ENCODE data around the gene PRKAA2.
A peak's percentile ranks its signal among the peaks of the same experiment; 100 is the strongest.

PRKAA2 gene

DNA sequence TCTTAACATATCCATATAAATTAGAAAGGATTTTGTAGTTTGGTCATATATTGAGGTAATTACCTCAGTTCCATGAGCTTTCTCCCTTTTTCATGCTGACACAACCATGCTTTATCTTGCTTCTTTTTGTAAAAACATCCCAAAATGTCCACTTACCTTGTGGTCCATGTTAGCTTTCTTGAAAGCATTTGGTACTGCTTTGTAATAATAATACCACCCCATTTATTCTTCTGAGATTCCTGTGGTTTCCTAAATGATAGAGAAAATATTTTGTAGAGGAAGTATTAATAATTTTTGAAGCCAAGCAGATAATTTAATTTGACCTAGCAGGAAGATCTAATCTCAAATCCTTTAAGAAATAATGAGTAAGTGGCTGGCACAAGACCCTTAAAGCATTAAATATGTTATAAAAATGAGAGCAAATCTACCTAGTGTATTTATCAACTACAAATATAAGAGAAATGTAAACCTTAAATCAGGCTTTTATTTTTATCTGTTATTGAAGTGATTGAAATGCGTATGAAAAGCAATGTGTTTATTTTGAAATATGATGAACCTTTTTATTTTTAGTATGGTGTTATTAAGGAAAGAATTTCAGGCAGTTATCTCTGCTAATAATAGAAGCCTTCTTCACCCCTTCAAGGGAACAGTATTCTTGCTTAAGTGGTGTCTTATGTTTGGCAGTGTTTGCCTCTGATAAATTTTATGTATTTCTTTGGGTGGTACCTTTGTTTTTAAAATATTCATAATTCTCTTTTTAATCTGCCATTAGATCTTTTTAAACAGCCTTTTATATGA, 9.2 kb downstream of the PRKAA2 start:
- DNase-seq (ENCODE audit: low read depth, low spot score): no peak

DNA sequence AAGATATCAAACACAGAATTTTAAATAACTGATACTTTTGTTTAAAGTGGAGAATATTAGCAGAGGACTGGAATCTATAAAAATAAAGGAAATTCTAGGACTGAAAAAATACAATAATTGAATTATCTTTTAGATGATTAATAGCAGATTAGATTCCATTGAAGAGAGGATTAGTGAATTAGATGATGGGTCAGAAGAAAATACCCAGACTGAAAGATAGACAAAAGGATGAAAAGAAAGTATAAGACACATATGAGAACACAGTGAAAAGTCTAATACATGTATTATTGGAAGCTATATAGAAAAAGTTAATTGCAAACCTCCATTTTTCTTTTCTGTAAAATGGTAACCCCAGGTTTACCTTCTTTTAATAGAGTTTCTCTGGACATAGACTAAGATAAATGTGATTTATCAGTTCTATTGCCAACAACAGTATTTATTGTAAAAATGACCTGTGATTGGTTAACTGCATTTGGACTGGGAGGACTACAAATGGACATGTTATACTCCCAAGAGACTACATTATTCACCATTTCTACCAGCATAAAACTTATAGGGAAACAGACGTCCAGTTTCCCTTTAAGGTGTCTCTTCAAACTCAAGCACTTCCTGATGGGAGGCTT, 11.0 kb downstream of the PRKAA2 start:
- no peak for DNase-seq (ENCODE audit: low read depth, low spot score)

DNA sequence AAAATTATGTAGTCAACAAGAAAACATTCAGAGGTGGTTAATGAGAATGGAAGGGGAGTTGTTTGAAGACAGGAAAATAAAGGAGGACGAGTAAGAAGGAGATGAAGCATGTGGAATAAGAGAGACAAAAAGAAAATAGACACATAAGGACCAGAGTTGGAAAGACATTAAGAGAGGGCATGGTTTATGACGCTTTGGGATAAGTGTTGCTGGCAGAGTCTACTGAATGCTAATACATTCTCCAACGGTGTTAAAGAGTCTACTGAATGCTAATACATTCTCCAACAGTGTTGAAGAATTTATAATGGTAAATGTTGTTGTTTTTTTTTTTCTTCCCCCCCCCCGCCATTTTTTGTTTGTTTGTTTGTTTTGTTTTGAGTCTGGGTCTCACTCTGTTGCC, 13.1 kb downstream of the PRKAA2 start:
- DNase-seq (ENCODE audit: low read depth, low spot score): no peak

DNA sequence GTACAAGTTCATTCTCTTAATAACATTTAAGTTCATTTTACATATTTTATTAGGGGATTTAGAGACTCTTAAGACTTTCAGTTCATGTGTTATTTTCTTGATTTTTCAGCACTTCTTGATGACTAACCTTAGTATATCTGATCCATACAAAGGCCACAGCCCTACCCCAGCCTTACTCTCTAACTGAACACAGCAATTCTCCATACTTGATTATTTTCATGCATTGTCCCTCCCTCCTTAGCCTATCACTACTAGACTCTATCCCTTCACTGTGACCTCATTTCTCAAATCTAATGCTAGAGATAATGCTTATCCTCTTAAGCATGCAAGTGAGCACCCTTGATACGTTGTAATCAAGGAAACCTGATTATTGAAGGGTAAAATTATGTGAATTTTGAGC, 15.2 kb downstream of the PRKAA2 start:
- DNase-seq (ENCODE audit: low read depth, low spot score): no peak

DNA sequence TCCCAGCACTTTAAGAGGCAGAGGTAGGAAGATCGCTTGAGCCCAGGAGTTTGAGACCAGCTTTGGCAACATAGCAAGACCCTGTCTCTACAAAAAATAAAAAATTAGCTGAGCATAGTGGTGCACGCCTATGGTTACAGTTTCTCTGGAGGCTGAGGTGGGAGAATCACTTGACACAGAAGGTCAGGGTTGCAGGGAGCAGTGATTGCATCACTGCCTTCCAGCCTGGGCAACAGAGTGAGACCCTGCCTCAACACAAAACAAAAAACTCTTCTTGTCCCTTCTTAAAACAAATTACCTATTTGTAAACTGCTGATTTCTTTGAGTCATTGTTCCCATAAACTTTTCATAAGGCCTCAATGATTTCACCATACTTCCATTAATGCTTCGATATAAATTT, 18.7 kb downstream of the PRKAA2 start:
- DNase-seq (ENCODE audit: low read depth, low spot score): no peak

DNA sequence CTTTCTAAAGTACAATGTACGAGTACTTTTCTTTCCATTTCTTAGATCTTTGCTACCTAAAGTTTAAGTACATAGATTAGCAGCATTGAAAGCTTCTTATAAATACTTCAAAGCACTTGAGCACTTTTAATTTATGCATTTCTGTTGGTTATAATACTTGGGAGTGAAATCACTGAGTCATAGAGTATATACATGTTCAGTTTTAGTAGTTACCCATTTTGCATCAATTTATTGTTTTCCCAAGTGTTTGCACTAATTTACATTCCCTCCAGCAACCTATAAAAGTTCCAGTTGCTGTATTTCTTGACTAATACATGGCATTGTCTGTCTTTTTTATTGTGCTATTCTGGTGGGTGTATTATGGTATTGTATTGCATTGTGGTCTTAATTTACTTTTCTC, 20.3 kb downstream of the PRKAA2 start:
- no peak for DNase-seq (ENCODE audit: low read depth, low spot score)

DNA sequence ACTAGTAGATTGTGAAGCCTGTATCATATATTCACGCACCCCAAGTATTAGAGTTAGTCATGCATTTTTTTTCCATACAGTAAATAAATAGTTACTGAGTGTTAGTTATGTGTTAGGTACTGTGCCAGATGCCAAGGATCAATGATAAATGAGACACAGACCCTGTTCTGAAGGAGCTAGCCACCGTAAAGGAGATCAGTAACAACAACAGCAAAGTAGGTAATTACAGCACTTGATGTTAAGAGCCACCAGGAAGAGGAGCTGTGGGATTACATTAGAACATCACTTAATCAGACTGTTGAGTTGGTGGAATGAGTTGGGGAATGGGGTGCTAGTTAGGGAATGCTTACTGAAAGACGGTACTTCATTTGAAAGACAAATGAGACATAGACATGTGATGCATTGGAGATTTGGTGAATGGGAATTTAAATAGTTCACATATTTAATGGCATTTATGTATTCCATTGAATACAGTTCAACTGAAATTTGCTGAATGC, 21.0 kb downstream of the PRKAA2 start:
- DNase-seq (ENCODE audit: low read depth, low spot score): no peak

DNA sequence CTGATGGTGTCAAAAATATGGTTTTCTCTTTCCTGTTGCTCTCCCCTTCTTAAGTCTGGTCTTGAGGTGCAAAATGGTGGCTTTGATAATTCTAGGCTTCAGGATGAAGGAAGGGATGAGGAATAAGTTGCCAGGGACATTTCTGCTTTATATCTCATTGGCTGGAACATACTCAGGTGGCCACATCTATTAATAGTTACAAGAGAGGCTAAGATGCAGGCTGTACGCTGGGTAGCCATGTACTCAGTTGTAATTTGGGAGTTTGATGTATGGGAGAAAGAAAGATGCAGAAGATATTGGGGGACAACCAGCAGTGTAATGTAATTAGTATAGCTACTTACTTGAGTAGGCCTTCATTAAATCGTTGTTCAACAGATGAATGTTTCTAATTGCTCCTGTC, 25.2 kb downstream of the PRKAA2 start:
- no peak for DNase-seq (ENCODE audit: low read depth, low spot score)

DNA sequence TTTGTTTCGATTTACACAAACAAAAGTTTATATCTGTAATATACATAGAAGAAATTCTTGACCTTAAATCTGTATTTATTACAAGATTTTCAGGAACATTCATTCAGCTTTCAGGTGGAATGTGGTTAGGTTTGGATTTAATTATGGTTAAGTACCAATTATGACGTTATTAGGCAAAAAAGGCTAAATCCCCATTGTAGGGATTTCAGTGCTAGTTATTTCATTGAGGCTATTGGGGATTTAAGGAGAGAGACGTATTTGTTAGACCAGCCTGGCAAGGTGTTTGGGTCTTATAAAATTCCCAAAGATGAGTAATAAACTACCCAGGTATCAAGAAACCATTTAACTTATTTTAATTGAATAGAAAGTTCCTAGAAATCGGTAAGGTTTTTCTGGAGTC, 26.0 kb downstream of the PRKAA2 start:
- DNase-seq (ENCODE audit: low read depth, low spot score): no peak

DNA sequence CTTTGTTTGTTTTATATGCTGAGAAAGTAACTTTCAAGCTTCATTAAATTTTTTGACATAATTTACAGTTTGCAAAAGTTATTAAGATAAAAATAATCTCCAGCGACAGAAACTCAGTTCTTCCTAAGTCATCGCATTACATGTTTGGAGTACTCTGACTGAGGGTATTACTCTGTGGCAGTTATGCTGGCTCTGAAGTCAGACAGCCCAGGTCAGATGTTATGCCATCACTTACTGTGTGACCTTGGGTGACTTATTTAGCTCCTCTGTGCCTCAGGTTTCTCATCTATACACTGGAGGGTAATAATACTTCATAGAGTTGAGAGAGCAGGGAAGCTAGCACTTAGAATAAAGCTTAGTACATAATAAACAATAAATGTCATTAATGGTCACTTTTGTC, 26.4 kb downstream of the PRKAA2 start:
- no peak for DNase-seq (ENCODE audit: low read depth, low spot score)

DNA sequence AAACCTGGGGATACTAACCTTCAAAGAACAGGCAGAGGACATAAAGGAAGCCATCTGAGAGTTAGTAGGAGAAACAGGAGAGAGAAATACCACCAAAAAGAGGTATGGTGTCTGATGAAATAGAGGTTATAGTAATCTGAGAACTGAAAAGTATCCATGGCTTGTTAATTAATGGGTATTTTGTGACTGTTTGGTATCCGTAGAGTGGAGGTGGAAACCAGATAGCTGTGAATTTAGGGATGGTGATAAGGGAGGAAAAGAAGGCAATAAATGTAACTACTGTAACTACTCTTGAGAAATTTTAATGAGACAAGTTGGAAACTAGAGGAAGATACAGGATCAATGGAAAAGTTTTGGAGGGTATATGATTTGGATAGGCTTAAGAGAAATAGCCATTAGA, 27.5 kb downstream of the PRKAA2 start:
- no peak for DNase-seq (ENCODE audit: low read depth, low spot score)

DNA sequence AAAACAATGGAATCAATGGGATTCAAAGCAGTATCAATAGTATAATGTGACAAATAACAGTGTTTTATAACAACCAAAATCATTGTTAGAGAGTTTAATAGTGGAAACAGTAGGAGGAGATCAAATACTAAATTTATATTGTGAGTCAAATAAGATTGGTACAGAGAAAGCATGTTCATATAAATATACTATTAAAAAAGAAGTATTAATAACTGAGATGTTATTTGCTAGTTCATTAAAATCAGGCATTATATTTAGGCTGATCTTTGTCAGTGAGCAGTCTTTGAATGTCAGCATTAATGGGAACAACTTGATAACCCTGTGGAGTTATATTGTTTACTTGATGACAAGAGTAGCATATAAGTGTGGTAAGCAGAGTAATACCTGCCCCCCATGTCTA, 30.6 kb downstream of the PRKAA2 start:
- no peak for DNase-seq (ENCODE audit: low read depth, low spot score)

DNA sequence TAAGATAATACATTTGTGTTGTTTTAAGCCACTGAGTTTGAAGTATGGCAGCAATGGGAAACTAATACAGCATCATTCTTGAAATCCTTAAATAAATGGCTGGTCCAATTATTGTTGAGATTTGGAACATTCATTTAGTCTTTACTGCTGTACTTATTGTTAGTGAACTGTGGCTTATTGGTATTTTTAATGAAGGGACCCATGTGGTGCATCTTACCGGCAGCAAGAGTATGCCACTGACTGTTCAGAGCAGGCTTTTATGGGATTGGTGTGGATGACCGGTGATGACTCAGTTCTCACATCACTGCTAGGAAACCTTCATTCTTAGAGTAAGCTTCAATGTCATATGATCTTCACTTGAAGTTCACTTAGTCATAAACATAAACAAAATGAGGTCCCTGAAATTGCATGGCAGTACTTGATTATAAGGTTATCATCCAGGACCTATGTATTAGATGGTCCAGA, 31.5 kb downstream of the PRKAA2 start:
- DNase-seq (ENCODE audit: low read depth, low spot score): peak; percentile 68

DNA sequence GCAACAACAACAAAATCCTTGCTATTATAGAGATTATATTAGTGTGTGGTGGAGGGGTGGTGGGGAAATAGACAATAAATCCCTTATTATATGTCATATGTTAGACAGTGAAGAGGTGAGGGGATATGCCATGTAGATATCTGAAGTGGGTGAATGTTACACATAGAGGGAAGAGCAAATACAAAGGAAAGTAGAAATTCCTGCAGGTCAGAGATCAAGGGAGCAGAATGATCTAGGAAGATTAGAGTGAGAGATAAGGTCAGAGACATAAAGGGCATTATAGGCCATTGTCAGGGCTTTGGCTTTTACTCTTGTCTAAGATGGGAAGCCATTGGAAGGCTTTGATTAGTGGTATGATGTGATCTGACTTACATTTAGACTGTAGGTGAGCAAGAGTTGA, 38.5 kb downstream of the PRKAA2 start:
- no peak for DNase-seq (ENCODE audit: low read depth, low spot score)

DNA sequence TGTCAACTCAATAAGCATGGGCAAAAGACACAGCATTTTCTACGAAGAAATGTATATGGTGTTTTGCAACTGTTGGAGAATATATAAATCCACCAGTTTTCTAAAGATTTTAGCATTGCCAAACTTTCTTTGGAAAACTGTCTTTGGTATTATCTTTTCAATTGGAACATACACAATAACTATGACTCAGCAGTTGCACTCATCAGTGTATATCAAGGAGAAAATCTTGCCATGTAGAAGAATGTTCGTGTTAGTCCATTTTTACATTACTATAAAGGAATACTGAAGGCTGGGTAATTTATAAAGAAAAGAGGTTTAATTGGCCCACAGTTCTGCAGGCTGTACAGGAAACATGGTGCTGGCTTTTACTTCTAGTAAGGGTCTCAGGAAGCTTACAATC, 41.1 kb downstream of the PRKAA2 start:
- peak; percentile 4 for DNase-seq (ENCODE audit: low read depth, low spot score)

DNA sequence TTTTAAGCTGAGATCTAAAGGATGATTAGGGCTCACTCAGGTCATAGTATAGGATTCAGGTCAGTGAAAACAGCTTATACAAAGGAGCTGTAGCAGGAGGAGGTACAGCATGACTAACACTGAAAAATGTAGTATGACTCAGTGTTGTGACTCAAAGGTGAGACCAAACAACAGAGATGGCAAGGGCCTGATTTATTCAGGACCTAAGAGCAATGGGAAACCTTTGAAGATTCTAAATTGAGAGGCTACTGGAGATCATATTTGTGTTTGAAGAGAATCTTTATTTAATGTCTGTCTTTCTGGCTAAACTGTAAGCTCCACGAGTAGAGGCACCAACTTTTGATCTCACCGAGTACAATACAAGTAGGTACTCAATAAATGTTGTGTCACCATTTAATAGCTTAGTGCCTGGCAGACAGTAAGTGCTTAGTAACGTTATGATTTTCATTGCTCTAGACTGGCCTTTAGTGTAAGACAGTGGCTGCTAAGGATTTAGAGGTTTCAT, 43.5 kb downstream of the PRKAA2 start:
- DNase-seq (ENCODE audit: low read depth, low spot score): peak; percentile 85

DNA sequence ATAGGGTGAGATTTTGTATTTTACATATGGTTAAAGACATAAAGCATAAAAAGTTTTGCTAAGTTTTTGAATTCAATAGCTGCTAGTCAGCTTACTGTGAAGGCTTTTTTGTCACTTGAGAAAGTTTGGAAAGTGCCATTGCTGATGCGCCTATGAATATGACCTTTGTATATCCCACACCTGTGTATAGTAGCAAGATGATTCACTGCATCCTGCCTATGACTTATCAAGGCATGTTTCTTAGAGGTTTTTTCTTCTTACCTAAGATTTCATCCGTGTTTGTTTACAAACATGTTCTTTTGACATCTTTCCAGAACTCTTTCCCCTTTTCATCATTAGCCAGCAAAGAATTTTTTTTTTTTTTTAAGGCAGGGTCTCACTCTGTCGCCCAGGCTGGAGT, 51.5 kb downstream of the PRKAA2 start:
- no peak for DNase-seq (ENCODE audit: low read depth, low spot score)

DNA sequence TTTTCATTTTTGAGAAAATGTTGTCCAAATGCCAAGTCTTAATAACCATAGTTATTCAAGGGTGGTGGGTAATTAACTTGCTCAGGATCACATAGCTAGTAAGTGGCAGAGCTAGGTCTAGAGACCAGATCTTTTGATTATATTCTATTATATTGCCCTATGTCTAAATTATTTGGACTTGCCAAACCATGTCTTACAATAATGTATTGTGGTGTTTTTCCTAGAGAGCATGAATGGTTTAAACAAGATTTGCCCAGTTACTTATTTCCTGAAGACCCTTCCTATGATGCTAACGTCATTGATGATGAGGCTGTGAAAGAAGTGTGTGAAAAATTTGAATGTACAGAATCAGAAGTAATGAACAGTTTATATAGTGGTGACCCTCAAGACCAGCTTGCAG, 58.6 kb downstream of the PRKAA2 start:
- no peak for DNase-seq (ENCODE audit: low read depth, low spot score)

DNA sequence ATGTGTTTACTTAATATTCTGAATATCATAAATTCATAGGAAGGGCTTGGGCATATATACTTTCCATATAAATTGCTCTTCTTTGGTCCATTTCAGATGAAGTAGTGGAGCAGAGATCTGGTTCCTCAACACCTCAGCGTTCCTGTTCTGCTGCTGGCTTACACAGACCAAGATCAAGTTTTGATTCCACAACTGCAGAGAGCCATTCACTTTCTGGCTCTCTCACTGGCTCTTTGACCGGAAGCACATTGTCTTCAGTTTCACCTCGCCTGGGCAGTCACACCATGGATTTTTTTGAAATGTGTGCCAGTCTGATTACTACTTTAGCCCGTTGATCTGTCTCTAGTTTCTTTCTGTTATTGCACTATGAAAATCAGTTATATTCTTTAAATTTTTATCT, 62.3 kb downstream of the PRKAA2 start:
- no peak for DNase-seq (ENCODE audit: low read depth, low spot score)

DNA sequence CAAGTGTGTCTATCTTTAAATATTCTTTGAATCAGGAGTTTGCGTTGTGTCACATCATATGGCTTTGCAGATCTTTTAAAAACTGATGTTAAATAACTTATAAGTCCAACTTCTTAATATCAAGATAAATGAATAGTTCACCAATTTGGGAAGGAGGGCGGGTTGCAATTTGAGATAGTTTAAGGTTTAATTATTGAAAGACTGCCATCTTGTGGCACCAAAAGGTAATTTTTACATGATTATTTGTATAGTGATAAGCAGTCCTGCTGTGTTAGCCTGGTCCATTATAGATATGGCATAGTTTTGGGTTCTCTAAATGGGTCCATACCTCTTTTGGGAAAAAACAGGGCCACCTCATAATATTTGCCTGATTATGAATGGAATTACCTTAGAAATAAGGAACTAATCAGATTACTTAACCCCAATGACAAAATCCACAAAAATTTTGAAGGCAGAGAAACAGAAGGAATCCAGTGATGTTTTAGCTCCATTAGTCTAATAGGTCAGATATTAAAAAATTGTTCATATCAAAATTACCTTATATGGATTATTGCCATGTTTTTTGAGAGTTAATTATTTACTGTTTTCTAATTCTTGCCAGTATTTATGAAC, 64.3 kb downstream of the PRKAA2 start:
- DNase-seq (ENCODE audit: low read depth, low spot score): peak; percentile 70

DNA sequence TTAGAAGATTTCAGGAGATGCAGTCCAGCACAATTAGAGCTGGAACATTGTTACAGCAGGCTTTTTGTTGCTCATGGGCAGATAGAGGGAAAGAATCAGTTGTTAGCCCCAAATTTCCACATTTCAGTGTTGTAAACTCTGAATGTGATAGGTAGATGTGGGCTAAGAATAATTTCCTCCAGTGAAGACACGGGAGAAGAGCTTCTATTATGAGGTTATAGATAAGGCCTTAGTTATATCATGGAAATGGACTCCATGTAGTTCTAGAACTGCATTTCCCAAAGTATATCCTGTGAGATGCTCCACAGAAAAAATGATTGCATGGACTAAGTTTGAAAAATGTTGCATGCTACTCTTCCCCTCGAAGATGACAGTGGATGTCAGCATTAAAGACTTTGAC, 64.9 kb downstream of the PRKAA2 start:
- DNase-seq (ENCODE audit: low read depth, low spot score): no peak

DNA sequence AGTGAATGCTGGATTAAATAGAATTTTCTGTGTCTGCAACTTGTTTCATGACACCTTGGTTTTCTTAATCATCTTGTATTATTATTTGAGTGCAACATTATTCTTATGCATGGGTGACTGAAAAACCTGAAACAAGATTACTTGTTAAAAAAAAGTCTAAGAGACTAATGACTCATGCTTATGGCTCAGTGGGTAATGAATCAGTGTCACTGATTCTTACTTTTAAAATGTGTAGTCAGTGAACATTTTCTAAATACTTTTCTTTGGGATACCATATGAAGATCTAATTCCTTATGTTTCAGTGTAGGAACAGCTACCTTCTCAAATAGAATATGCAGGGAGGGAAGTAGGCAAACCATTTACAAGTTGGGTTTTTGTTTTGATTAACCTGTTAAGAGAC, 65.5 kb downstream of the PRKAA2 start:
- peak; percentile 75 for DNase-seq (ENCODE audit: low read depth, low spot score)

DNA sequence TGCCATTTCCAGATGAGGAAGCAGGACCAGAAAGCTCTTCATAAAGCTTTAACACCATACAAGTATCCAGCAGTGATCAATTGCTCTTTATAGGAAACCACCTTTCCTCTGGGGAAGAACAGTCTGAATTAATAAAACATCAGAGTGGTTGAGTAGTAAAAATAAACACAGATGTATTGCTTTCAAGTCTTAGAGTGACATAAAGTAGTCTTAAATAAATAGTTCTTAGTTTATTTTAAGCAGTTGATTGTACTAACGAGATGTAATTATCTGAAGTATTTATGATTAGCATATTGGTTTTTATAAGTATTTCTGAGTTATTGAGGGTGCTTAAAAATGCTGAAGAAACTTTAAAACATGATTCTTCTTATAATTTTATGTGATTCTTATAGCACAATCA, 67.0 kb downstream of the PRKAA2 start:
- no peak for DNase-seq (ENCODE audit: low read depth, low spot score)

All from astrocyte of the hippocampus (primary cell).